PC-9 (cell line): Measurements from ENCODE around the gene GPR42.

Experiments used
- CTCF ChIP-seq: fragments of 200-600 bp; sonication (generic); conservative IDR thresholded peaks from 2 replicates; pipeline ENCODE4 v1.6.1; 2017; ENCODE audit warnings: mixed run types, antibody characterized with exemption, mild to moderate bottlenecking, moderate library complexity
- EZH2 ChIP-seq: fragments of 200-600 bp; sonication (generic); IDR thresholded peaks from 2 replicates; pipeline ENCODE4 v1.8.0; 2017; ENCODE audit warnings: antibody characterized with exemption, low read depth

- TF ChIP-seq CTCF (no peak), EZH2 (no peak)
Measured at GRCh38 chr19:35380450-35381124, 9.7 kb downstream of the GPR42 start.
